8988T (cell line): ENCODE measurements around the gene LBX1.

Experiments
- DNase-seq: peaks from one replicate; pipeline ENCODE4 v3.0.0; 2011

The LBX1 gene, protein sequence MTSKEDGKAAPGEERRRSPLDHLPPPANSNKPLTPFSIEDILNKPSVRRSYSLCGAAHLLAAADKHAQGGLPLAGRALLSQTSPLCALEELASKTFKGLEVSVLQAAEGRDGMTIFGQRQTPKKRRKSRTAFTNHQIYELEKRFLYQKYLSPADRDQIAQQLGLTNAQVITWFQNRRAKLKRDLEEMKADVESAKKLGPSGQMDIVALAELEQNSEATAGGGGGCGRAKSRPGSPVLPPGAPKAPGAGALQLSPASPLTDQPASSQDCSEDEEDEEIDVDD

DNA sequence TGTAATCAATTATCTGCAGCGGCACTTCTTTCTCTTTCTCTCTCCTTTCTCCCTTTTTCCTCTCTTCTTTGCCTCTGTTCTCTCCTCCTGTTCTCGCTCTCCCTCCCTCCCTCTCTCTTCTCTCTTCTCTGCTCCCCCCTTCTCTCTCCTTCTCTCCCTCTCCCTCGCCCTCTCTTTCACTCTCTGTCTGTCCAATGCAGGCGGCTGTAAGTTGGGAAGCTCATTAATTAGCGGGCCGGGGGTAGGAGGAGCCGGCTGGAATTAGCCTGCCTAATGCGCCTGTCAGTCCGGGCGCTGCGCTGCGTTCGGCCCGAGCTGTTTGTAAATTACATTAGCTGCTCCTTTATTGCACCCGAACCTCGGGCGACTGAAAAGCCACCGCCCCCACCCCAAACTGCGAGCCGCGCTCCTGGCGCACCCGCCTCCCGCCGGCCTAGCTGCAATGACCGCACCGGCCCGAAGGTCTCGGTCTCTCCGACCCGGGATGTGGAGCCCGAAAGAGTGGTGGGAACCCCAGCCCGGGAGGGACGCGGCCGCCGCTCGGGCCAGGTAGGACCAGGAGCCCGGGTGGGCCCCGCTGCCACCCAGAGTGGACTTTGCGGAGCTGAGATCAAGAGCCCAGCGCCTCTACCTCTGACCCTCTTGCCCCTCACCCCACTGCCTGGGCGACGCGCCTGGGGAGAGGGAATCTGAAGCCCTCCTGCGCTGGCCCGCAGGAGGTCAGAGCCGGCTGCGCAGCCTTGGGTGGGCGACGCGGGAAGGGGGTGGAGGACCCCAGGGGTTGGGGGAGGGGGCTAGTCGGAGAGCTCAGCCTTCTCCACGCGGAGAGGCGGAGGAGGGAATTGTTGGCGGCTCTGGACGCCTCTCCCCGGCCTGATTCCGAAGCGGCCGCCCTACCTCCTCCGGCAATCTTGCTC is at the start of gene LBX1:
LBX1 (minus strand) TSS at position 198 of the 917 bp plus-strand sequence. CDS start 648 bp downstream, outside the sequence.
- no peak for DNase-seq

DNA sequence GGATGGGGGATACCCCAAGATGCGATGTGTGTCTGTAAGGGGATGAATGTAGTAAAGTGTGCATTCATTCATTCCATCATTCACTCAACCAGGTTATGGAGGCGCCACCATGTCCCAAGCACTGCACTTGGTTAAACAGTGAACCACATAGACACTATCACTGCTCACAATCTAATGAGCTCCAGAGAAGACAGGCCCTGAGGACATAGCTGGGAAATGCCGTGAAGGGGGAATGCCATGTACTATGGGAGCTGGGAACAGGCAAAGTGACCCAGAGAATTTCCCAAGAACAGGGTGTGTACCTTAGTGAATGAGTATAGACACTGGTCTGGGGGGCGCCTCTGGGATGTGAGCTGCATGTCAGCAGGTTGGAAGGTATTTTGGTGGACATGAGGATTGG is 44.5 kb upstream of the LBX1 start:
- DNase-seq = no peak

DNA sequence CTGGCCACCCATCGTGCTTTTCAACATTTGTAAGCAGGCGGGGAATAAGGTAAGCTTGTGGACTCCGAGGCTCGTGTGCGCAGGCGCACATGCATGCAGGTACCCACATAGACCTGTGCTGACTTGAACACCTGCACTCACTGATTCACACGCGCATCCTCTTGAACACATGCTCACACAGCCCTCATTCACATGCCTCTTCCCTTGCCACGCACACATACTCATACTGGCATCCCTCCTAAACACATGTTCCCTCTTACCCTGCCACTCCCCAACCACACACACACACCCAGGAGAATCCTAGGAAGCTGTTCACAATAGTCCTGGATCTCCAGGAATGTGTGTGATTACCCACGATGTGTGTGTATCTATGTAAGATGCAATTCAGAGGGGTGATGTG is 44.1 kb upstream of the LBX1 start:
- no peak for DNase-seq

DNA sequence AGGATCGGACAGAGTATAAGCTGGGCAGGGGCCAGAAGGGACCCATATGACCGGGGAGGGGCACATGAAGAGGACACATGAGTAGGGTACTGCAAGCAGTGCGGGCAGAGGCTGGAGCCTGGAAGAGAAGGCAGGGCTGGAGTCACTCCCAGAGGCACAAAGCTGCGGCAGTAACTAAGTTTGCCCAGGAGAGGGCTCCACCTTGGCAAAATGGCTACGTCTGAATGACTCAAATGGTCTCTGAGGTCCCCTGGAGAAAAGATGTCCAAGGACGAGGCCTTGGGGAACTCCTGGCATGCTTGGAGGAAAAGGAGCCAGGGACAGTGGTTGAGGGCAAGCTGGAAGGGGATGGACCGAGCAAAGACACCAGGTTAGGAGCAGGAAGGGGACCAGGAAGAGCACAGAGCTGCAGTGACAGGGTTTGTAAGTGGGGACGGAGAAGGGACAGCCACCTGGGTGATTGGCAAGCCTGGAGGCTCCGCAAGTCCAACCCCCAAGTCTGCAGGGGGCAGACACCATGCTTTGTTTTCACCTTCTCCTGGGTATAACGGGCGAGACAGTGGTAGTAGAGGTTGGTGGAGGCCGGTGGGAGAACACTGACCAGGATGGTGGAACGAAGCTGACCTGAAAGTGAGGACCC is 43.1 kb upstream of the LBX1 start:
- peak; percentile 84 for DNase-seq

DNA sequence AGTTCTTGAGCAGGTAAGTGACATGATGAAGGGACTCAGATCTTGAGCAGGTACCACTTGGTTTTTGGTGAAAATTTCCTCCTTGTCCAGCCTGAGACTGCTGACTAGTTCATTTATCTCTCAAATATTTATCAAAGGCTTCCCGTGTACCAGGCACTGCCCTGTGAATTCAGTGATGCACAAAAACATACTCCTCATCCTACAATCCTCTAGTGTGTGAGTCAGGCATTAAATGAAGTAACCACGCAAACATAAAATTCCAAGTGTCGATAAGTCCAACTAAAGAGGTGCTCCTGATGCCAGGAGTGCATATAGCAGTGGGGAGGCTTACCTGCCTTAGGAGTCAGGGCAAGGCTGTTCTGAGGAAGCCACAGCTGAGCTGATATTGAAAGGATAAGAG is 41.5 kb upstream of the LBX1 start:
- no peak for DNase-seq

DNA sequence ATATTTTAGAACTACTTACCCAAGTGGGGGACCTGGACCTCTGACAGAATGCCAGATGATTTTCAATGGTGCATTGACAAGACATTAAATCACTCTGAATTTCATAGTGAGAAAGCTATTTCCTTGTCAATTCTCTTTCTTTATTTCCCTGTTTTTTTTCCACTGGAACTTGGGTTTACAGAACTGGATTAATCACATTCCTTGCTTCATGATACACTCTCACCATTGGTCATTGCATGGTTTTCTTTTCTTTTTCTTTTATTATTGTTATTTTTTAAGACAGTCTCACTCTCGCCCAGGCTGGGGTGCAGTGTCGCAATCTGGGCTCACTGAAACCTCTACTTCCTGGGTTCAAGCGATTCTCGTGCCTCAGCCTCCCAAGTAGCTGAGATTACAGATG is 38.5 kb upstream of the LBX1 start:
- no peak for DNase-seq

DNA sequence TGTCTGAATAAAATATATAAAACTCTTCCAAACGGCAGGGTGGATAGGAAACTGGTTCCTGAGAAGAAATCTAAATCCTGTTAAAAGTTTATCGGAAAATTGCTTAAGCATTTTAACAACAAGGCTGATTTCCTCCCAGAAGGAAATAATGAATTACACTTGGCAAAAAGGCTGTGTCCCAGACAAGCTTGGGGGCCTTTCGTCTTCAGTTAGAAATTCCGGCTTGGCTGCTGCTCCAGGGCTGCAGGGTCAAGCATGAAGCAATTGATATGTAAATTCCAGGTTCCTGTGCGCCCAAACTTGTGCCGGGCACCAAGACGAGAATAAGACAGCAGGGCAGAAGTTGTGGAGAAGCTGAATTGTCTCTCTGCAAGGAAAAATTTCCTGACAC is 38.0 kb upstream of the LBX1 start:
- DNase-seq = no peak

DNA sequence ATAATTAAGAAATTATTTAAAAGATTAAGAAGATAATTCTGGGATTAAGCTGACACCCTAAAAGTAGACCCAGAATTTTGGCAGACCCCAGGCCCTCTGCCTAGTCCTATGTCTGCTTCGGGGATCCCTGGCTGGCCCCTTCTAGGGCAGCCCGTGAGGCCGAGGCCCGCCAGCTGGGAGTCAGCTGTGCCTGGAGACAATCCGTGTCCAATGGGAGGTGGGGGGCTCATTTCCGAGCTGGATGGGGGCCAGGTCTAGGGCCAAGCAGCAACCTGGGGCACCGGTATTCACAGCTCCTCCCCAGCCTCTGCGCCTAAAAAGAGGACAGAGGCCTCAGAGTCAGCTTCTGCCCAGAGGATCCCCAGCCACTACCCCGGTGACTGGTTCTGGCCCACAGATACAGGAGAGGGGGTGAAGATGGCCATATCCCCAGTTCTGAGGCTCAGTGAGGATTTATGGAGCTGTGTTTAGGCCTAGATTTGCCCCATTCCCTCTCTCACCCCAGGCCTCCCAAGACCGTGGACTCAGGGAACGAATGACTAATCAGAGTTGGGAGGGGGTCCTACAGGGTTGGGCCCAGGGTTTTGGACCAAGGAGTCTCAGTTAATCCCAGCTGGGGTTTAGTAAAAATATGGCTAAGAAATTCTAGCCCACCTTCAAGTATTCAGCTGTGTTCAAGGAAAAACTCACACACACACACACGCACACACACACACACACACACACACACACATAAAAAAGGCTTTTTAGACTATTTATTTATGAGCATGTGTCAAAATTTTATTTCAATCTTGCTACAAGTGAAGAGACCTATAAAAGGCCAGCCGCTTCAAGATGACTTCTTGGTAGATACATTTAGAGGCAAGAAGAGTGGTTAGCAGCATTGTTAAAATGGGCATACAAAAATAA is 37.4 kb upstream of the LBX1 start:
- no peak for DNase-seq

DNA sequence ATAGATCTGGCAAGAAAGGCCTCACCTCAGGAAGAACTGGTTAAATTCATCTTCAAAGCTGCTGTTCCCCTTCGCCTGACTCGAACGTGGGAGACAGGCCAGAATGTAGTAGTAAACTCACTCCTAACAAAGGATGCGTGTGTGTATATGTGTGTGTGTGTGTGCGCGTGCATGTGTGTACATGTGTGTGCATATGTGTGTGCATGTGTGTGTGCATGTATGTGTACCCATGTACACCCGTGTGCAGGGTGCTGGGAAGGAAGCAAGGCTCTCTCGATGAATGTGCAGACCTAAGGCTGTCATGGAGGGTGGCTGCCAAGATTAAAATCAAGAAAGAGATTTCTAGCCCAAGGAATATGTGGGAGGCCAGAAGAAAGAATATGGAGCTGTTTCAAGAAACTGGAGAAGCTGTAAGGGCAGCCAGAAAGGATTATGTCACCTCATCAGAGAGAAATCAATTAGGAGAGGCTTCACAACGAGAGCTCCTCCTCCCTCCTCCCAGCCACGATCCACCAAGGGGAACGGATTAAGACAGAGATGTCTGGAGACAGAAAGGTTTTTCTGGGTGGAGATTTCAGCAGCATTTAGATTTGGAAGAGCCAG is 34.0 kb upstream of the LBX1 start:
- DNase-seq = no peak

DNA sequence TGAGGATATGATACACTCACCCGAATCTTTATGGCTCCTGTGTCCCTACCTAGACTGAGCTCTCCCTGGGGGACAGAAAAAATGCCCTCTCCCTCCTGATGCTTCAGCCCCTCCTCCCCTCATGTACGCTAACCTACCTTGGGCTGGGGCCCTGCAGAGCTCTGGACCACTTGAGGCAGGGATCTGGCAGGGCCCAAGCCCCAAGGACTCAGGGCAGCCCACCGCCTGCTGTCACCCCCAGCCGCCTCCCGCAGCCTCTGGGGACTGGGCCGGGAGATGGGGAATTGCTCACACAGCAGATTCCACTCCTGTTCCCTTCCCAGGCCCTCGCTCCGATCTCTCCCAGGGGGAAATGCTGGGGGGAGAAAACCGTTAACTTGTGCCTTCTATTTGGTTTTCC is 32.9 kb upstream of the LBX1 start:
- DNase-seq = no peak

DNA sequence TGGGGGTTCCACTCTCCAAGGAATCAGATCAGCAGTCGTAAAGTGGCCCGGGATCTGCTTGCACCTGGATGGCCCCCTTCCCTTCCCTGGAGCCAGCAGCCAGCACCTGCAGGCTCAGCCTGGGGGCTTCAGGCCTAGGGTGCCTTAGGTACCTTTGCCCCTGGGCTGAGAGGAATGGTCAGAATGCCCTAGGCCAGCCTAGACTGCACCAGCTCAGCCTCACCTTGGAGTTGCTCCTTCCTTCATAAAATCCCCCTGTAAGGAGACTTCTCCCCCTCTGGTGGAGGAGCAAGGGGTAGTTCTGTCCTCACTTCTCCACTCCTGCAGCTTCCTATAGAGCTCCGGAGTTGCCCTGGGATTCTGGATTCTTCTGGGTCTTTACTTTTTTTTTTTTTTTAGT is 32.4 kb upstream of the LBX1 start:
- no peak for DNase-seq

DNA sequence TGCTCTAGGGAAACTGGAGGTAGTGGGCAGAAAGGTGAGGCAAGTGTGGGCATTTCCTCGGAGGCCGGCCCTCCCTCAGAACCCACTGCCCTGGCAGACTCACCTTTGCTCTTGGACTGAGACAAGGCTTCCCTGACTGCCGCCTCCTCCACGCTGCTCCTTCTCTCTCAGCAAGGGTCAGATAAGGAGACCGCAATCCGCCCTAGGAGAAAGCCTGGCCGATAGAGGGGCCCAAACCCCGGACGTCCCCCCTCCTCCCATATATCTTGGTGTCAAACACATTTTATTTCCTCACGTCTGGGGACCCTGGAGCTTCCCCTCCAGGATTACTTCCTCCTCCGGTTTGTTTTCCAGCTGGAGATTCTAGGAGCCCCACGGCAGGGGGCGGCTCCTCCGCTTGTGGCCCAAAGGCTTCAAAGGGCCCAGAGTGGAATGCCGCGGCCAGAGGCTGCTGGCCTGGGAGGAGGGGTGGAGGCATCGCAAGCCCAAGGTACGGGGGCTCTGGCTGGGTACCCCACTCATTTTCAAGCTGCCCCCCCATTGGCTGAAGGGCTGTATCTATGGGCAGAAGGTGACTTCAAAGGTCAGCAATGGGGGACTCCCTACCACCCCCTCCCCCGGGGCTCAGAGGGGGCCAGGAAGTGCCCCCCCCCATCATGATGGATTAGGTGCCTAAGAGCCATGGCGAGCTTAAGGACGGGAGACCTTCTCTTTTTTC is 31.7 kb upstream of the LBX1 start:
- DNase-seq = no peak

DNA sequence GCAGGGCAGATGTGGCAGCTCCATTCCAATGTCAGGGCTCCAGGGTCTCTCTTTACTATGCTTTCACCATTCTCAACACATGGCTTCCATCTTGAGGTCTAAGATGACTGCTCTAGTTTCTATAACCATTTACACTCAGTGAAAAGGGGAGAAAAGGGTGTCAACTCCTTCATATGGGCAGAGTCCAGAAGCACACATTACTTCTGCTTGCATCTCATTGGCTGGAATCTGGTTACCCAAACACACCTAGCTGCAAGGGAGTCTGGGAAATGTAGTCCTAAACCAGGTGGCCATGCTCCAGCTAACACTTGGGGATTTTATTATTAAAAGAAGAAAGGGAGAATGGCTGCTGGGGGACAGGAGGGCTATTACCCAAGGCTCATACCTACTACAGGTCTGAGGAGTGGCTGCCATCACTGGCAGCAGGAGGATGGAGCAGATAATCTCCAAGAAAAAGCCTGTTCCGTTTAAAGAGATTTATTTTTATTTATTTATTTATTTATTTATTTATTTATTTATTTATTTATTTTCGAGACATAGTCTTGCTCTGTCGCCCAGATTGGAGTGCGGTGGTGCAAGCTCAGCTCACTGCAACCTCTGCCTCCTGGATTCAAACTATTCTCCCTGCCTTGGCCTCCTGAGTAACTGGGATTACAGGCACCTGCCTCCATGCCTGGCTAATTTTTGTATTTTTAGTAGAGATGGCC is 29.1 kb upstream of the LBX1 start:
- DNase-seq = no peak

DNA sequence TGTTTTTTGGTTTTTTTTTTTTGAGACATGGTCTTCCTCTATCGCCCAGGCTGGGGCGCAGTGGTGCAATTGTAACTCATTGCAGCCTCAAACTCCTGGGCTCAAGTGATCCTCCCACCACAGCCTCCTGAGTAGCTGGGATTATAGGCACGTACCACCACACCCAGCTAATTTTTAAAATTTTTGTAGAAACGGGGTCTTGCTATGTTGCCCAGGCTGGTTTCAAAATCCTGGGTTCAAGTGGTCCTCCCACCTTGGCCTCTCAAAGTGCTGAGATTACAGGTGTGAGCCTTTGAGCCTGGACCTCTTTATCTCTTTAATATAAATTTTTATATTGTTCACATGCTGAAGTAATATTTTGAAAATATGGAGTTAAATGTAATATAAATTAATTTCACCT is 28.2 kb upstream of the LBX1 start:
- no peak for DNase-seq

DNA sequence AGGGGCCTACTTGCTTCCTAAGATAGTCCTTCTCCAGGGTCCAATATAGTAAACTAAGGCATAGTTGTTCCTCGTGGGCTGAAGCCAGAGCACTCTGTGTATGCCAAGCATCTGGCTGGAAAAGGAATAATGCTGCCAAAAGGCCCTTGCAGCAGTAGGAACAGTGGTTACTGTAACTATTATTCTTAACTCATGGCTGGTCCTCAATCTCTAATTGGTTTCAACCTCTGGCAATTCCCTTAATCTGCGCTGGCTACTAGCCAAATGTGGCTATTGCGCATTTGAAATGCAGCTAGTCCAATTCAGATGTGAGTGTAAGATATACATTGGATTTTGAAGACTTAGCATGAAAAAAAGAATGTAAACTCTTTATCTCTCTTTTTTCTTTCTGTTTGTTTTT is 27.8 kb upstream of the LBX1 start:
- no peak for DNase-seq

DNA sequence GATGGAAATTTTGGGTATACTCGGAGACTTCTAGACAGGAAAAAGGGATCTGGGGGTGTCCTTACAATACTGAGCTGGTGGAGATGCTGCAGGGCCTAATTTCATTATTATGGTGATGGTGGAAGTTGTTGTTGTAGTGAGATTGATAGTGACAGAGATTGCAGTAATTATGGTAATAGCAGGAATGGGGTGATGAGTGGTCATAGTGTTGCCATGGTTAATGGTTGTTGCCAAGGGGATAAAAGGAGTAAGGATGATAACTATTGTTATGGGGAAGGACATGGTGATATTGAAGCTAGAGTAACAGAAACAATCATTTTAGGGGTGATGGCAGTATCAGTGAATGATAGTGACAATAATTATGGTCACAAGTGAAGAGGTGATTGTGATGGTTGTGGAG is 27.1 kb upstream of the LBX1 start:
- DNase-seq = no peak

DNA sequence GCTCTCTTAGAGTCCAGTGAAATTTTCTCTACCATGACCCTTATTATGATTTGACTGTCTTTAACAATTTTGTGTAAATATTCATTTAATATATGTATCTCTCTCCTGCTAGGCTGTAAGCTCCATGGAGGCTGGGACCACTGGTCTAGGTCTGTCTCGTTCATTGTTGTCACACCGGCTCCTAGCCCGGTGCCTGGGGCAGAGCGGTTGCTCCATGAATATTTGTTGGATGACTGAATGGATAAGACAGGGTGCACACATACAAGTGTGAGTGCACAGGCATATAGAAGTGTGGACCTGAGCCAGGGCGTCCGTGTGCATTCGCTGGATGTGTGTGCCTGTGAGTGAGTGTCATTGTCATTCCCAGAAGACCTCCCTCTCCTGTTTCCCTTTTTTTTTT is 20.9 kb upstream of the LBX1 start:
- DNase-seq = no peak

DNA sequence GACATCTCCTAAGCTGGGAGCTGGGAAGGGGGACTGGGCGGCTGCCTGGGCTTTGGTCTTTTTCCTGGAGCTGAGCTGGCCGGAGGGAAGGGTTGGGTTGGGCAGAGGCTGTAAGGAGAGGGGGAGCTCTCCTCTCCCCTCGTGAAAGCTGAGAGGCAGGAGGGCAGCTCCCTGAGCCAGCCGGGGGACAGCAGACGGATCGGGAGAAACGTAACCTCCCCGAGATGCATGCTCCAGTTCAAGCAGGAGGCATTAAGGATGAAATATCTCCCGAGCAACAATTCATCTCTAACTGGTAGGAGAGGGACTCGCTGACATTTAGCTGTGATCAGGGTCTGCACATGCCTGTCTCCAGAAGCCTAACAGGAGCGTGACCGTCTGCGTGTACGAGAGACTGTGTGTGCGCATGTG is 19.9 kb upstream of the LBX1 start:
- DNase-seq = no peak

DNA sequence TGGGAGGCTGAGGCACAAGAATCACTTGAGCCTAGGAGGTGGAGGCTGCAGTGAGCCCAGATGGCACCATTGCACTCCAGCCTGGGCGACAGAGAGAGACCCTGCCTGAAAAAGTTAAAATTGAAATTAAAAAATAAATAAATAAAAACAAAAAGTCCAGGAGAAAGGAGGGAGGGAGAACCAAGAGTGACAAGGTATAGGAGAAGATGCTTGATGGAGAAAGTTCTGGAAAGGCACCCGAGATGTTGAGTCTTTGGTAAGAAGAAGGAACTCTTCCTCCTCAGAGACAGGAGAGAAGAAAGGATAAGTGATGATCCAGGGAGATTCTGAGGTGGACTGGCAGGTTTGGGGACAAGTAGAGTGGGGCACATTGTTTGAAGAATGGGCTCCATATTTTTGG is 17.4 kb upstream of the LBX1 start:
- no peak for DNase-seq

DNA sequence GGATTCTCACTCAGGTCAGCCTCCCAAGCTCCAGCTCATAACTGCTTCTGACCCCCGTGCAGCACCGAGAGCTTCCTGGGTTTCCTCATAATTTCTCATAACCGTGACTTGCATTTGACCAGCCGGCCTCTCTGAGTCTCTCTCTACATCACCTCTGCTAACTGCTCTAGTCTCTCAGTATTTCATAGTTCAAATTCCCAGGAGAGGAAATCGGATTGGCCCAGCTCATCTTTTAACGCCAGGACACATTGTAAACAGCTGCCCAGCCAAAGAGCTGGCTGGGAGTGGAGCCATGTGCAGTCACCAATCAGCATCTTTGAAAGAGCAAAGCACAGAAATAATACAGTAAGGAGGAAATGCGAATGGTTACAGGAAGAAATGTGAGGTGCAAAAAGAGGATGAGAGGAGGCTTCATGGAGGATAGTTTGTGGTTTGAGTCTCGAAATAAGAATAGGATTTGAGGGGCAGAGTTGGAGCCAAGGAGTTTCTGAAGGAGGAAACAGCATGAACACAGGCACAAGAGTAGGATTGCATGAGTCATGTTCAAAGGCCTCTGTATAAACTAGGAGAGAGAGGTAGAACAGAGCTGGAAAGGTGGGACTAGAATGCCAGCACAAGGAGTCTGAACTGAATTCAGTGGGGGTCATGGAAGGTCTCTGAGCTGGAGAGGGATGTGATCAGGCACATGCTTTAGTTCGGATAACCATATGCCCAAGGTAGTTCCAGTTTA is 15.2 kb upstream of the LBX1 start:
- no peak for DNase-seq
